ENCODE measurements around the gene DPY19L3.
"Not testable (repeated sequence)": the region's sequence is repeated elsewhere in the genome, so short reads cannot be mapped to it uniquely, and the experiment has no call there.

DPY19L3 gene

DNA sequence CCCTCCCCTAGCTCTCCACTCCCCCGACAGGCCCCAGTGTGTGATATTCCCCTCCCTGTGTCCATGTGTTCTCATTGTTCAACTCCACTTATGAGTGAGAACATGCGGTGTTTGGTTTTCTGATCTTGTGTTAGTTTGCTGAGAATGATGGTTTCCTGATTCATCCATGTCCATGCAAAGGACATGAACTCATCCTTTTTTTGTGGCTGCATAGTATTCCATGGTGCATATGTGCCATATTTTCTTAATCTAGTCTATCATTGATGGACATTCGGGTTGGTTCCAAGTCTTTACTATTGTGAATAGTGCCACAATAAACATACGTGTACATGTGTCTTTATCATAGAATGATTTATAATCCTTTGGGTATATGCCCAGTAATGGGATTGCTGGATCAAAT lies 106.9 kb downstream of the DPY19L3 start:
- not testable (repeated sequence) for DNase-seq (ENCODE audit: low read depth in 2 of 2)

DNA sequence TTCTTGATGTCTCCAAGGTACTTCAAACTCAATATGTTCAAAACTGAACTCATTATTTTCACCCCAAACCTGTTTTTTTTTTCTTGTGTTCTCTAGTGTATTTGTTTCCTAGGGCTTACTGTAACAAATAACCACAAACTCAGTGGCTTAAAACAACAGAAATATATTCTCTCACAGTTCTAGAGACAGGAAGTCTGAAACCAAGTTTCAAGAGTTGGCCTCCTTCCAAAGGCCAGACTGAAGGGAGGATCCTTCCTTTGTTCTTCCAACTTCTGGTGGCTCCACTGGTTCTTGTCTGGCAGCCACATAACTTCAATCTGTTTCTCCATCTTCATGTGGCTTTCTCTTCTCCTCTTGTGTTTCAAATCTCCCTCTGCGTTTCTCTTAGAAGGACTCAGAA lies 113.5 kb downstream of the DPY19L3 start:
- DNase-seq (ENCODE audit: low read depth in 2 of 2) = no peak

DNA sequence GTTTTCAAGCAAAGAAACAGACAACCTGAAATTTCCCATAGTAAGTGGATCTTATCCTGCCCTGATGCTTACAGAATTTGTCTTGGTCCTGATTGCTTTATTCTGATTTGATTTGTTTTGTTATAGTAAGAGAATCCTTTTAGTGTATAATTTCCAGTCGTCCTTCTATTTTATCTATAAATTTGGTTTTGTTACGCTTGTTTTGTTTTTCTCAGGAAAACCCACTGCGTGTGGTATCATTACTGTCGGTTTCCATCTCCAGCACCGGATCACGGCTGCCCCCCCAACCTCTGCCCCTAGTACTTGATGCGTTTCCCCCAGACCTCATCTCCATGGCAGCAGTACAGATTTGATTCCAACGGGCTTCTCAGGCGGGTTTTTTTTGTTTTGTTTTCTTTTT lies 117.4 kb downstream of the DPY19L3 start:
- no peak for DNase-seq (ENCODE audit: low read depth in 2 of 2)

DNA sequence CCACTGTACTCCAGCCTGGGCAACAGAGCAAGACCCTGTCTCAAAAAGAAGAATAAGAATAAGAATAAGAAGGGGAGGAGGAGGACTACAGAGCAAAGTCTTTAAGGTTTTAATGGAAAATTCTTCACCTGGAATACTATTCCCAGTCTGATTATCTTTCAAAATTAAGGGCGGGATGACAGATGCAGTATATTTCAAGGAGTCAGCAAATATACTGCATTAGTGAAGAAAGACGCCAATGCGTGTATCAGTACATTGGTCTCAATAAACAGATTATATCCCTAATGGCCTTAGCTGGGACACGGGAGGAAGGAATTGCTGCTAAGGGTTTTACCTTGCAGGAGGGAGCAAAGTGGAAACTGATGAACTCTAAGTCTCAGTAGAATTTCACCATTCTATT lies 121.3 kb downstream of the DPY19L3 start:
- no peak for DNase-seq (ENCODE audit: low read depth in 2 of 2)

DNA sequence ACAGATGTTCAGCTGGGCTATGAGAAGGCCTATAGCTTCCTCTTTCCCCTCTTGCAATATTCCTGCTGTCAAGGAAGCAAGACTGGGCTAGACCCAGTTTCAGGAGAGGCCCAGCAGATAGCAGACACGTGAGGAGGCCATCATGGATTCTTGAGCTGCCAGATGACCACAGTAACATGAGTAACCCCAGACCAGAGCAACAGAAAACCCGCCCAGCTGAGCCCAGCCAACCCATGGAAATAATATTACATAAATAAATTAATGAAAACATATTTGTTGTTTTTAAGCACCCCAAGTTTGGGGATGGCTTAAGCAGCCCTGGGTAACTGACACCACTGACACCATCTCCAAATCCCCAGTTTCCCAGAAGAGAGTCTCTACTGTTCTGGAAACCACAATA lies 125.2 kb downstream of the DPY19L3 start:
- DNase-seq (ENCODE audit: low read depth in 2 of 2) = no peak

DNA sequence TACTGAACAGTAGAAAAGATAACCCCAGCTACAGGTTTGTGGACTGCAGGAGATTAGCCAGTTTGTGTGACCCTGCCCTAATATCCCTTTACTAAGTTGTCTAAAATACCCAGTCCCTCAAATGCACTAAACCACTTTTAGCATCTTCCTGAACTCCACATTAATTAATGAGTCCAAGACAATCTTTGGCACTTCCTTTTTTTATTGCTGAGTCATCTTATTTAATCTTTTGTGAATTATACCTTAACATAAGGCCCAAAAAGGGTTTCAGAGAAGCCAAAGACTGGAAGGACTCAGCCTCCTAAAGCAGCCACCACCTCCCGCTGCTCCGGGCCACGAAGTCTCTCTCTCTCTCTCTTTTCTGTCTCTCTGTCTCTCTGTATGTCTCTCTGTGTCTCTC lies 126.7 kb downstream of the DPY19L3 start:
- DNase-seq (ENCODE audit: low read depth in 2 of 2) = no peak

Data from stimulated activated CD4-positive, alpha-beta T cell treated with anti-CD3 and anti-CD28 coated beads, Interleukin-15, amount 100 ng/mL, for 48 hours (primary cell).